Activated CD8-positive, alpha-beta T cell treated with anti-CD3 and anti-CD28 coated beads for 36 hours (primary cell): ENCODE measurements around the gene PRTN3. TPM values are rescaled to one million over a fixed set of nuclear protein-coding genes. Genes with fewer than 3 reads are reported as not detected.

Experiments used
- ATAC-seq: fragments of 200-7000 bp; cut with Tn5 transposase; one replicate; pipeline ENCODE4 v1.10.0; 2021; ENCODE audit warnings: mild to moderate bottlenecking, moderate library complexity
- CTCF ChIA-PET: fragments of 350-600 bp; sonication (Branson Sonifier 250); formaldehyde crosslinking; loops from one replicate; lab custom pipeline; 2021; ENCODE audit warnings: antibody characterized with exemption; lab: Charles Lee
- POLR2A ChIA-PET: fragments of 350-600 bp; sonication (Branson Sonifier 250); formaldehyde crosslinking; loops from one replicate; lab custom pipeline; 2021; ENCODE audit warnings: antibody characterized with exemption; lab: Charles Lee
- DNase-seq: peaks from one replicate; pipeline ENCODE4 v3.0.0-alpha.2; 2020
- H3K27ac Mint-ChIP-seq: one replicate; pipeline ENCODE4 v1.8.0; 2021; ENCODE audit warnings: mild to moderate bottlenecking, mixed read lengths
- H3K27me3 Mint-ChIP-seq: one replicate; pipeline ENCODE4 v1.8.0; 2021; ENCODE audit warnings: mixed read lengths
- H3K36me3 Mint-ChIP-seq: one replicate; pipeline ENCODE4 v1.8.0; 2021; ENCODE audit warnings: low read depth, mixed read lengths
- H3K4me1 Mint-ChIP-seq: one replicate; pipeline ENCODE4 v1.8.0; 2021; ENCODE audit warnings: low read depth, mixed read lengths
- H3K4me3 Mint-ChIP-seq: one replicate; pipeline ENCODE4 v1.8.0; 2021; ENCODE audit warnings: mild to moderate bottlenecking, moderate library complexity, mixed read lengths
- H3K9me3 Mint-ChIP-seq: one replicate; pipeline ENCODE4 v1.8.0; 2021; ENCODE audit warnings: mixed read lengths
- intact Hi-C: fragments of 100-400 bp; cut with micrococcal nuclease; formaldehyde crosslinking; loops from one replicate; pipeline ENCODE4 v1.10.0; 2022
- total RNA-seq, 2 experiments: library from RNA; stranded (reverse); gene quantifications; one replicate each; pipeline ENCODE4 v1.2.3, GENCODE V29; 2021
- TF ChIP-seq, protein P1 (sequence below): fragments of 200-600 bp; IDR thresholded peaks from one replicate; pipeline ENCODE4 v1.8.0; 2022; ENCODE audit warnings: antibody characterized with exemption, mild to moderate bottlenecking

Gene PRTN3
- total RNA-seq, 2 experiments from 2014 or later, result not detected

DNA sequence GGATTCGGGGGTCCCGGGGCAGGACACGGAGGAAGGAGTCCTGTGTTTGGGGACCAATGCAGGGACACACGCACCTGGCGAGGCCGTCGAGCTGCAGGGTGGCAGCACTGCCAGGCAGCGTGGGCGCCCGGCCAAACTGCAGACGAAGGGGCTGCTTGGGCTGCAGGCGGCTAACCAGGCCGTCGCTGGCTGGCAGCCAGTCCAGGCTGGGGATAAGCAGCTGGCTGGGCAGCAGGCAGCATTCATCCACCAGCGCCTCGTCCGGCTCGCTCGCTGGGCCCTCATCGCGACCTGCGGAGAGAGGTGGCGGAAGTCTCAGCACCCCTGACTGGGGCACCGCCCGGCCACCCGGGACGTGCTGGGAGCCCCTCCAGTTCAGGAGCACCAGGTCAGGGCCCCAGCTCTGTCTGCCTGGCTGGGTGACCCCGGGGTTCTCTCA lies 30.2 kb downstream of the PRTN3 start:
- CTCF ChIA-PET, result interaction anchor here (1.2 kb wide), 1 partner anchor 15 kb away, joined by 3 read pairs; no protein-coding TSS in a partner anchor
- Mint-ChIP-seq H3K27me3 (no peaks in the 10 kb centered on the region), H3K27ac (no peak overlapping the region), H3K4me1 (peaks cover 10% of the 10 kb centered on the region), H3K4me3 (no peak overlapping the region), H3K9me3 (peaks cover 2% of the 10 kb centered on the region), H3K36me3 (peaks cover 9% of the 10 kb centered on the region)
- ATAC-seq (no peak), DNase-seq (no peak)
- TF ChIP-seq, protein P1, sequence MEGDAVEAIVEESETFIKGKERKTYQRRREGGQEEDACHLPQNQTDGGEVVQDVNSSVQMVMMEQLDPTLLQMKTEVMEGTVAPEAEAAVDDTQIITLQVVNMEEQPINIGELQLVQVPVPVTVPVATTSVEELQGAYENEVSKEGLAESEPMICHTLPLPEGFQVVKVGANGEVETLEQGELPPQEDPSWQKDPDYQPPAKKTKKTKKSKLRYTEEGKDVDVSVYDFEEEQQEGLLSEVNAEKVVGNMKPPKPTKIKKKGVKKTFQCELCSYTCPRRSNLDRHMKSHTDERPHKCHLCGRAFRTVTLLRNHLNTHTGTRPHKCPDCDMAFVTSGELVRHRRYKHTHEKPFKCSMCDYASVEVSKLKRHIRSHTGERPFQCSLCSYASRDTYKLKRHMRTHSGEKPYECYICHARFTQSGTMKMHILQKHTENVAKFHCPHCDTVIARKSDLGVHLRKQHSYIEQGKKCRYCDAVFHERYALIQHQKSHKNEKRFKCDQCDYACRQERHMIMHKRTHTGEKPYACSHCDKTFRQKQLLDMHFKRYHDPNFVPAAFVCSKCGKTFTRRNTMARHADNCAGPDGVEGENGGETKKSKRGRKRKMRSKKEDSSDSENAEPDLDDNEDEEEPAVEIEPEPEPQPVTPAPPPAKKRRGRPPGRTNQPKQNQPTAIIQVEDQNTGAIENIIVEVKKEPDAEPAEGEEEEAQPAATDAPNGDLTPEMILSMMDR, result no peak
- intact Hi-C loops, result no loop called here
- POLR2A ChIA-PET, result no interaction called here

DNA sequence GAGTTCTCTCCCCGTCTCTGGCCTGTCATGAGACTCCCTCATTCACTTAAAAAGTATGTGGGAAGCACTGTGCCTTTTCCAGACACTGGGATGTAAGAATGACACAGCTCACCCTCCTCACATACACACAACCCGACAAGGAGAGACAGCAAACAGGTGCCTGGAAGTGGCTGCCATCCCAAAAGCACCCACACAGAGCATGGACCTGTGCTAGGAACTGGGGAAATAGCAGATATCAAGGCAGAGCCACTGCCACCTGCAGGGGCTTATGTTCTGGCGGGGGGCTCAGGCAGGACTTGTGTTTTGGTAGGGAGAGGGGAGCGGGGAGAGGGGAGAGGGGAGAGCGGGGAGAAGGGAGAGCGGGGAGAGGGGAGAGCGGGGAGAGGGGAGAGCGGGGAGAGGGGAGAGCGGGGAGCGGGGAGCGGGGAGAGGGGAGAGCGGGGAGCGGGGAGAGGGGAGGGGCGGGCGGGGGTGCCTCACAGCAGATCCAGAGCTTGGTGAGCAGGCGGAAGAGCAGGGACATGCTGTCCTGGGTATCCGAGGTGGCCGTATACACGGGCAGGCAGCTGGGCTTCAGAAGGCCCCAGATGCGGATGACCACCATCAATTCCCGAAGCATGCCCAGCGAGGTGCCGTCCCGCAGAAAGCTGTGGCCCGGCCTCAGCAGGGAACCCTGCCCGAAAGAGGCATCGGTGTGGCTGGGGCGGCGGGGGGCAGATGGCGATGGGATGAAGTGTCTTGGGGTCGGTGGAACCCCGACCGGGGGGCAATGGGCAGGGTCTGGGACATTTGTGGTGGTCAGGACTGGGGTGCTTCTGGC lies 30.9 kb downstream of the PRTN3 start:
- no peaks in the 10 kb centered on the region for H3K27me3 Mint-ChIP-seq
- TF ChIP-seq, protein P1, result no peak
- H3K27ac Mint-ChIP-seq, result peak overlapping the region; percentile 71
- ChIA-PET POLR2A (interaction anchor here (1.8 kb wide), 1 partner anchor 9 kb away, joined by 9 read pairs; no protein-coding TSS in a partner anchor), CTCF (interaction anchor here (1.2 to 1.8 kb wide), 2 partner anchors 8 to 15 kb away, joined by 3 to 6 read pairs; no protein-coding TSS in a partner anchor)
- ATAC-seq, result no peak
- peaks cover 10% of the 10 kb centered on the region for H3K4me1 Mint-ChIP-seq
- H3K4me3 Mint-ChIP-seq, result no peak overlapping the region
- peaks cover 9% of the 10 kb centered on the region for H3K36me3 Mint-ChIP-seq
- peaks cover 2% of the 10 kb centered on the region for H3K9me3 Mint-ChIP-seq
- intact Hi-C loops, result no loop called here
- DNase-seq, result no peak

DNA sequence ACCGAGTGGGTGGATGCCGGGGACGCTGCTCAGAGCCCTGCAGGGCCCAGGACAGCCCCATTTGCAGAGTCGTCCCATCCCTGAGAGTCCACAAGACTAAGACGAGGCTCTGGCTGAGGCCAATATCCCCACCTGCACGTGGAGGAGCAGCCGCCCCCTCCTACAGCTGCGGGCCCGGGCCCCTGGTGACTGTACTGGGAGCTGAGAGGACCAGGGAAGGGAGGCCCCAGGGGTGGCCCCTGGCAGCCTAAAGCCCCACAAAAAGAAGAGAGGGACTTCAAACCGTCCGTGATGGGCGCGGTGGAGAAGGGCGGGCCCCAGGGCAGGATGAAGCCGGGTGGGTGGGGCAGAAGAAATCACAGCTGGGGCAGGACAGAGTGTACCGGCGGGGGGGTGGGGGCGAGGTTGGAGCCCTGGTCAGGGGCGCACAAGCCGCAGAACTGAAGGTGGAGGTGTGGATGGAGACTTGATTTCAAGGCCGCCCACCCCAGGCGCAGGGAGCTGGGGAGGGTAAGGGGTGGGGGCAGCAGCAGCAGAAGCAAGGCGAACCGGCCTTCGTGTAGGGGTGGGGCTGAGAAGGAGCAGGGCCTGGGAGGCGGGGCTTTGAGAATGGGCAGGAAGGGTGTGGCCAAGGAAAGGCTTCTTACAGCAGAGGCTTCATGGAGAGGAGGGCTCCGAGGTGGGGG lies 31.6 kb downstream of the PRTN3 start:
- TF ChIP-seq, protein P1, result no peak
- intact Hi-C loops, result no loop called here
- ATAC-seq (peak; percentile 91), DNase-seq (peak; percentile 94)
- Mint-ChIP-seq H3K4me3 (peak overlapping the region; percentile 54), H3K36me3 (peaks cover 9% of the 10 kb centered on the region), H3K9me3 (peaks cover 2% of the 10 kb centered on the region), H3K4me1 (peaks cover 10% of the 10 kb centered on the region), H3K27me3 (no peaks in the 10 kb centered on the region), H3K27ac (peak overlapping the region; percentile 67)
- ChIA-PET CTCF (interaction anchor here (1.8 kb wide), 1 partner anchor 9 kb away, joined by 6 read pairs; no protein-coding TSS in a partner anchor), POLR2A (interaction anchor here (0.6 to 1.8 kb wide), 2 partner anchors 10 to 18 kb away, joined by 4 to 9 read pairs; no protein-coding TSS in a partner anchor)

DNA sequence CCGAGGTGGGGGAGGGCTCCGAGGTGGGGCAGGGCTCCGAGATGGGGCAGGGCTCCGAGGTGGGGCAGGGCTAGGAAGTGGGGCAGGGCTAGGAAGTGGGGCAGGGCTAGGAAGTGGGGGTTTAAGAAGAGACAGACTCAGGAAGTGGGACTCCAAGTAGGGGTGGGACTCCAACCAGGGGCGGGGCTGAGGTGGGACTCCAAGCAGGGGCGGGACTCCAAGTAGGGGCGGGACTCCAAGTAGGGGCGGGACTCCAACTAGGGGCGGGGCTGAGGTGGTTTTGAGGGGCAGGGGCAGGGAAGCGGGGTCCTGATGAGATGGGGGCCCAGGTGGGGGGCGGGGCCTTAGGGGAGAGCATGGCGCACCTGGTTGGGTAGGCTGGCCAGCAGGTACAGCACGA lies 32.3 kb downstream of the PRTN3 start:
- ATAC-seq (peak; percentile 85), DNase-seq (peak; percentile 86)
- POLR2A ChIA-PET, result interaction anchor here (1.8 kb wide), 1 partner anchor 10 kb away, joined by 9 read pairs; no protein-coding TSS in a partner anchor
- intact Hi-C loops, result no loop called here
- Mint-ChIP-seq H3K27me3 (no peaks in the 10 kb centered on the region), H3K27ac (peak overlapping the region; percentile 61), H3K9me3 (peaks cover 2% of the 10 kb centered on the region), H3K4me3 (no peak overlapping the region), H3K4me1 (peaks cover 10% of the 10 kb centered on the region), H3K36me3 (peaks cover 9% of the 10 kb centered on the region)
- CTCF ChIA-PET, result interaction anchor here (1.8 kb wide), 1 partner anchor 10 kb away, joined by 6 read pairs; no protein-coding TSS in a partner anchor
- TF ChIP-seq, protein P1, result no peak
